ENCODE measurements around the gene MECR. TPM values are rescaled to one million over a fixed set of nuclear protein-coding genes. Genes with fewer than 3 reads are reported as not detected.

MECR gene
- total RNA-seq, 1 experiment from 2014 or later: 42.9 TPM

GRCh38 chr1:29180497-29181412, 50.0 kb downstream of the MECR start (continued):
- TF ChIP-seq EZH2phosphoT487 (IDR thresholded peaks at IDR 0.05; ENCODE audit: borderline replicate concordance) (no peak), FOSL1 (IDR thresholded peaks at IDR 0.05; ENCODE audit: low read depth) (no peak), RAD21 (IDR thresholded peaks at IDR 0.05; ENCODE audit: low read depth) (no peak), REST (IDR thresholded peaks at IDR 0.05; ENCODE audit: low read depth) (no peak), SP1 (IDR thresholded peaks at IDR 0.05; ENCODE audit: low read depth) (no peak), TCF7L2 (IDR thresholded peaks at IDR 0.05; ENCODE audit: borderline replicate concordance, extremely low read depth, insufficient read depth, insufficient read length) (no peak), ELF1 (IDR thresholded peaks at IDR 0.05; ENCODE audit: borderline replicate concordance, low read depth) (no peak)

GRCh38 chr1:29179641-29180184, 51.0 kb downstream of the MECR start:
- ChIA-PET POLR2A (interaction anchor here (0.5 kb wide), 1 partner anchor 52 kb away, joined by 3 read pairs; no protein-coding TSS in a partner anchor), RAD21 (ENCODE audit: low non-redundant PET in 1 of 2, low total read pairs in 2 of 2, uncharacterized antibody in 2 of 2, unreplicated experiment in 2 of 2) (no interaction called here), CTCF (no interaction called here)
- no peak overlapping the region for H3K27ac ChIP-seq (ENCODE audit: low read depth, low read length)
- no peaks in the 10 kb centered on the region for H3K27me3 ChIP-seq (ENCODE audit: insufficient read depth, low read length)
- H3K4me1 ChIP-seq (ENCODE audit: control insufficient read depth in 1 of 2, insufficient read depth in 2 of 2, low read length in 2 of 2): peaks cover 14 to 20% of the 10 kb centered on the region in 2 experiments
- H4K20me1 ChIP-seq (ENCODE audit: insufficient read depth): peaks cover 29% of the 10 kb centered on the region; the same call in 1 of the 2 replicates
- DNase-seq (ENCODE audit: low read depth, low spot score): no peak
- H3K4me2 ChIP-seq (ENCODE audit: low read length): peak overlapping the region; percentile 86
- no TSS peak for BruUV-seq (replicated peaks)
- peaks cover 69% of the 10 kb centered on the region for H3K79me2 ChIP-seq (ENCODE audit: insufficient read depth, low read length)
- H3K9ac ChIP-seq (ENCODE audit: low read length): peak overlapping the region; percentile 100
- peaks cover 7 to 18% of the 10 kb centered on the region in 2 experiments; a peak in 3 of 4 replicates for H3K36me3 ChIP-seq (ENCODE audit: control insufficient read depth in 1 of 2, insufficient read depth in 2 of 2, low read length in 2 of 2)
- intact Hi-C loops (cut with micrococcal nuclease): loop anchor here (2.0 kb wide), 1 partner anchor 295 kb away; no protein-coding TSS in a partner anchor
- H3K9me3 ChIP-seq (ENCODE audit: control insufficient read depth in 1 of 2, insufficient read depth in 1 of 2, low read depth in 1 of 2, low read length in 2 of 2): no peaks in the 10 kb centered on the region
- no peak overlapping the region for H2AFZ ChIP-seq (ENCODE audit: low read depth, low read length, poor library complexity, severe bottlenecking)
- H3K9me2 ChIP-seq (ENCODE audit: insufficient read depth): no peaks in the 10 kb centered on the region
- TF ChIP-seq MAX (IDR thresholded peaks at IDR 0.05) (no peak), CTCF (IDR thresholded peaks at IDR 0.05 in 2 of 3, conservative IDR thresholded peaks at IDR 0.05 in 1 of 3; ENCODE audit: borderline replicate concordance in 1 of 3, insufficient read depth in 1 of 3, low read depth in 2 of 3, low read length in 2 of 3) (no peak), EZH2 (IDR thresholded peaks at IDR 0.05) (no peak), ZFX (IDR thresholded peaks at IDR 0.05) (no peak), ZBTB33 (IDR thresholded peaks at IDR 0.05; ENCODE audit: extremely low read depth, insufficient replicate concordance, low read length) (no peak), RAD21 (IDR thresholded peaks at IDR 0.05; ENCODE audit: low read depth) (no peak), CEBPB (IDR thresholded peaks at IDR 0.05; ENCODE audit: low read depth) (no peak), ELF1 (IDR thresholded peaks at IDR 0.05; ENCODE audit: borderline replicate concordance, low read depth) (no peak), POLR2AphosphoS5 (IDR thresholded peaks at IDR 0.05; ENCODE audit: low read depth, low read length) (no peak)
- no peak for ATAC-seq
- peak overlapping the region in 1 of 2 experiments; percentile 92; a peak in 2 of 4 replicates for H3K4me3 ChIP-seq (replicated peaks in 1 of 2; ENCODE audit: low read depth in 1 of 2, low read length in 2 of 2)
